PC-3 (cell line): Measurements from ENCODE around the gene CASP12.

ENCODE experiments used
- CTCF ChIP-seq: fragments of 300-600 bp; sonication (generic); conservative IDR thresholded peaks from 2 replicates; pipeline ENCODE4 v1.5.1; 2017; ENCODE audit warnings: antibody characterized with exemption, low read depth, mild to moderate bottlenecking, low read length
- EZH2 ChIP-seq: fragments of 300-600 bp; sonication (generic); IDR thresholded peaks from one replicate; pipeline ENCODE4 v1.6.1; 2017; ENCODE audit warnings: antibody characterized with exemption, mild to moderate bottlenecking, low read length; ENCODE audit not compliant: unreplicated experiment
- EZH2phosphoT487 ChIP-seq: fragments of 300-600 bp; sonication (generic); IDR thresholded peaks from 2 replicates; pipeline ENCODE4 v1.6.1; 2018; ENCODE audit warnings: mild to moderate bottlenecking, antibody characterized with exemption, low read length, borderline replicate concordance

GRCh38 chr11:104876861-104877431 lies 21.3 kb downstream of the CASP12 start:
- no peak for TF ChIP-seq CTCF
- TF ChIP-seq EZH2: no peak
- TF ChIP-seq EZH2phosphoT487: no peak
